CD4-positive, alpha-beta T cell treated with Interleukin-15 for 1 hour (primary cell): ENCODE data around the gene HDAC4.

Experiments used
- DNase-seq: peaks from one replicate; pipeline ENCODE4 v3.0.0-alpha.2; 2020

Gene HDAC4

GRCh38 chr2:239146011-239146641 is 254.7 kb downstream of the HDAC4 start:
- DNase-seq = no peak

- no peak for DNase-seq
Observed at GRCh38 chr2:239145601-239146000, 255.2 kb downstream of the HDAC4 start.

- no peak for DNase-seq
Observed at GRCh38 chr2:239145106-239145505, 255.7 kb downstream of the HDAC4 start.

- no peak for DNase-seq
Observed at GRCh38 chr2:239144713-239144999, 256.2 kb downstream of the HDAC4 start.

- no peak for DNase-seq
Observed at GRCh38 chr2:239143858-239144712, 256.7 kb downstream of the HDAC4 start.

- no peak for DNase-seq
Observed at GRCh38 chr2:239142806-239143205, 258.0 kb downstream of the HDAC4 start.

- no peak for DNase-seq
Observed at GRCh38 chr2:239142296-239142695, 258.5 kb downstream of the HDAC4 start.

GRCh38 chr2:239141021-239141760 is 259.6 kb downstream of the HDAC4 start:
- DNase-seq = no peak

GRCh38 chr2:239140346-239141020 is 260.3 kb downstream of the HDAC4 start:
- DNase-seq = no peak

- DNase-seq = no peak
Observed at GRCh38 chr2:239139566-239139965, 261.3 kb downstream of the HDAC4 start.

- DNase-seq = no peak
Observed at GRCh38 chr2:239139101-239139500, 261.7 kb downstream of the HDAC4 start.

- DNase-seq = no peak
Observed at GRCh38 chr2:239138610-239139009, 262.2 kb downstream of the HDAC4 start.

GRCh38 chr2:239137898-239138283 is 262.9 kb downstream of the HDAC4 start:
- no peak for DNase-seq

- DNase-seq = no peak
Observed at GRCh38 chr2:239137165-239137897, 263.5 kb downstream of the HDAC4 start.

- DNase-seq = no peak
Observed at GRCh38 chr2:239136762-239137161, 264.1 kb downstream of the HDAC4 start.

- no peak for DNase-seq
Observed at GRCh38 chr2:239136203-239136602, 264.6 kb downstream of the HDAC4 start.

GRCh38 chr2:239135531-239135930 is 265.3 kb downstream of the HDAC4 start:
- no peak for DNase-seq

- DNase-seq = no peak
Observed at GRCh38 chr2:239133945-239134570, 266.8 kb downstream of the HDAC4 start.

- DNase-seq = no peak
Observed at GRCh38 chr2:239132786-239133185, 268.0 kb downstream of the HDAC4 start.

GRCh38 chr2:239132156-239132709 is 268.6 kb downstream of the HDAC4 start:
- DNase-seq = no peak

GRCh38 chr2:239131521-239131920 is 269.3 kb downstream of the HDAC4 start:
- no peak for DNase-seq

- no peak for DNase-seq
Observed at GRCh38 chr2:239130786-239131325, 270.0 kb downstream of the HDAC4 start.
